Activated CD8-positive, alpha-beta memory T cell treated with anti-CD3 and anti-CD28 coated beads for 48 hours (primary cell): Measurements from ENCODE around the gene MPV17L2.
"Not testable (repeated sequence)": the region's sequence is repeated elsewhere in the genome, so short reads cannot be mapped to it uniquely, and the experiment has no call there.

Source experiments
- DNase-seq, 3 experiments: peaks; one replicate each; pipeline ENCODE4 v3.0.0-alpha.2; 2020; ENCODE audit warnings: low read depth in 2 of 3, low spot score in 2 of 3

MPV17L2 gene

GRCh38 chr19:18192673-18193387 is at the start of gene MPV17L2:
Gene MPV17L2, plus strand, starts transcription at chr19:18193218. Its CDS starts 64 bp downstream, at chr19:18193282.
- peak; percentile 86 to 97 (median 91) for DNase-seq

GRCh38 chr19:18143902-18144301 is 49.1 kb upstream of the MPV17L2 start:
- no peak for DNase-seq

- DNase-seq = no peak
Measured at GRCh38 chr19:18144361-18144760, 48.7 kb upstream of the MPV17L2 start.

GRCh38 chr19:18144906-18145305 is 48.1 kb upstream of the MPV17L2 start:
- no peak for DNase-seq

- DNase-seq = no peak
Measured at GRCh38 chr19:18145391-18145999, 47.5 kb upstream of the MPV17L2 start.

DNA sequence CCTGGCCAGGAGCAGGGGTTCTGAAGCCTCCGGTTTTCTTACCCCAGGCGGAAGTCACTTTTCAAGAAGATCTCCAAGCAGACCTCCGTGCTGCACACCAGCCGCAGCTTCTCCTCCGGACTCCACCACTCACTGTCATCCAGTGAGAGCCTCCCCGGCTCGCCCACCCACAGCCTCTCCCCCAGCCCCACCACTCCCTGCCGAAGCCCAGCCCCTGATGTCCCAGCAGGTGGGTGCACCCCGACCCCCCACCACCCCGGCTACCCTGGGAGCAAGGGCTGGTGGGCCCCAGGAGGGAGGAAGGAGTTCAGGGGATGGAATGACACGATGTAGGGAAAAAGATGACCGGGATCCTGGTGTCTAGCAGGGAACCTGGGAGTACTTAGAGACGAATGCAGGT is 45.6 kb upstream of the MPV17L2 start:
- no peak for DNase-seq

DNA sequence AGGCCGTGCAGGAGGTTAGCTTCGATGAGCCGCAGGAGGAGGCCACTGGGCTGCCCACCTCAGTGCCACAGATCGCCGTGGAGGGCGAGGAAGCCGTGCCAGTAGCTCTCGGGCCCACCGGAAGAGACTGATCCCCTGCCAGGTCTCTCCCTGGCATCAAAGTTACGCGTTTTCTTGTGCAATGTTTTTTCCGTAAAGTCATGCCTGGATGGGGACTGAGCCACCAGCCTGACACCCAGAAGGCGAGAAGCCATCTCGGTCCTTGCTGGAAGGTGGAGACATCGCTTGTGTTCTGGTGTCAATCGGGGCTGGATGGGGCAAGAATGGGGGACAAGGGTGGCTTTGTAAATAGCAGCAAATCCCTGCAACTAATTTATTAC is 43.4 kb upstream of the MPV17L2 start:
- no peak for DNase-seq

DNA sequence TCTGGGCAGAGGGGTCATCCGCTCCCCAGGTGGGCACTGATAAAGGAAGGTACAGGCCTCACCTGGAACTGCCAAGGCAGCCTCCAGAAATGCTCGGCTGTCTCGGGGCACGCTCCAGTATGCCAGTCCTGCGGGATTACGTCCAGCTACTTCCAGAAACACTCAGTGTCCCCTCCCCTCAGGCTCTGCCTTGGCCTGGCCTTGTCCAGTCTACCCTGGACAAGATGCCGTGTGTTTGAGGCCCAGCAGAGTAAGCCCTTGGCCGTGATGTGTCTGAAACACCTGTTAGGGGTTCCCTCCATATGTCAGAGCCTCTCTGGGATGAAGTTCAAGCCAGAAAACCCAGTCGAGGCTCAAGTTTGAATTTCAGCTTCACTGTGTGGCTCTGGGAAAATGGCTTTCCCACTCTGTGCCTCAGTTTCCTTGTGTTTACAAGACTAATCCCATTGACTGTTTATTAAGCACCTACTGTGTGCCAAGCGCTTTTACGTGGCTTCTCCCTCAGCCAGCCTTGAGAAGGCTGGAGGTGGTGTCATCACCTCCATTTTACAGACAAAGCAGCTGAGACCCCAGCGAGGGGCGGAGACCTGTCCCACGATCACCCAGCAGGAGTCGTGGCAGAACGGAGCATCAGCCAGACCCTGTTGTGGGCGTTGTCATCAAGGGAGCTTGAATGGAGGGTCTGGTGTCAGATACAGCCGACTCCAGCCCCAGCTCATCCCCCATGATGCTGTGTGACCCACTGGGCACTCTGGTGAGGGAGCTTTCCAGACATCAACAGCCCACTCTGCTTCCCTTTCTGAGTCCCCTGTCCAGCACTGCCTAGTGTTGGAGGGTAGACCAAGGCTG is 42.0 kb upstream of the MPV17L2 start:
- no peak for DNase-seq

DNA sequence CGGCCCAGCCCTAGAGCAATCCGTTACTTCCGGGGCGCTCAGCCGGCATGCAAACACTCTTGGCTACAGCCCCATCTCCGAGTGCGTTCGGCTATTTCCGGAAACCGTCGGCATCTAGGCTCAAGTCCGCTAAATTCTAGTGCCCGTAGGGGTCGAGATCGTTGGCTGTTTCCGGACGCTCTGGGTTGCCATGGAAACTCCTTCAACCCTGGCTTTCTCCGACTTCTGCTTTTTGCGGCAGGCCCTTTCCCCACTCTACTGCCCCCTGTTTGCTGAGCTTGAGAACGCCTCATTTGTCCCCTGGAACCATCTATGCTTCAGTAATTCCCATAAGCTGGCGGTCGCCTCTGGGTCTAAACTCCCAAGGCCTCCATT is 40.6 kb upstream of the MPV17L2 start:
- DNase-seq = peak; percentile 89 to 99 (median 97)

DNA sequence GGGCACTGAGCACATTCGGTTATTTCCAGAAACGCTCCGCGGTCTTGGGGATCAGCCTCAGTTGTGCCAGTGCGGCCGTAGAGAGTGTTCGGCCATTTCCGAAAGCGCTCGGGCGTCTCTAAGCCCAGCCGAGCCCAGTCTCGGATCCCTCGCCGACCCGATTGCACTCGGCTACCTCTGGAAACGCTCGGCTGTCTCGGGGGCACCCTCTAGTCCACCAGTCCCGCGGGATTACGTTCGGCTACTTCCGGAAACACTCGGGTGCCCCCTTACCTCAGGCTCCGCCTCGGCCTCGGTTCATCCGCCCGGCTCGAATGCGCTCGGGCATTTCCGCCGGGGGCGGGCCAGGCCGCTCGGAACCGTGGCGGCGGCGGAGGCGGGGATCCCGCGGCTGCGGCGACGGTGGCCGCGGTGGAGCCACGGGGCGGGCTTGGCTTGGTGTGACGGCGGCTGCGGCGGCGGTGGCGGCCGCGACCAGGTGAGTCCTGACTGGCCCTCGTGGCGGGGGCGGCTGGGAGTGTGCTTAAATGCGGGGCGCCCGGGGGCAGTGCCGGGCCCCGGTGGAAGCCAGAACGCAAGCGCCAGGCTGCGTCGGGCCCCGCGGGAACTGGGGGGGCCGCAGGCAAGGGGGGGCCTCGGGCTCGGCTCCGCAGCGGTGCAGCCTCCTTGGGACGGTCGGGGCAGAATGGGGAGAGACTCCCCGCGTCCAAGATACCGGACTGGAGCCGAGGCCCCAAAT is 40.0 kb upstream of the MPV17L2 start, which contains the start of gene PIK3R2:
PIK3R2 (plus strand) TSS at position 347 of the 739 bp plus-strand sequence. CDS start 2,717 bp downstream, outside the sequence.
- peak; percentile 98 to 99 (median 98) for DNase-seq

- DNase-seq = no peak
Measured at GRCh38 chr19:18153556-18154134, 39.4 kb upstream of the MPV17L2 start.

GRCh38 chr19:18155095-18156087 is 37.6 kb upstream of the MPV17L2 start:
- DNase-seq = no peak

DNA sequence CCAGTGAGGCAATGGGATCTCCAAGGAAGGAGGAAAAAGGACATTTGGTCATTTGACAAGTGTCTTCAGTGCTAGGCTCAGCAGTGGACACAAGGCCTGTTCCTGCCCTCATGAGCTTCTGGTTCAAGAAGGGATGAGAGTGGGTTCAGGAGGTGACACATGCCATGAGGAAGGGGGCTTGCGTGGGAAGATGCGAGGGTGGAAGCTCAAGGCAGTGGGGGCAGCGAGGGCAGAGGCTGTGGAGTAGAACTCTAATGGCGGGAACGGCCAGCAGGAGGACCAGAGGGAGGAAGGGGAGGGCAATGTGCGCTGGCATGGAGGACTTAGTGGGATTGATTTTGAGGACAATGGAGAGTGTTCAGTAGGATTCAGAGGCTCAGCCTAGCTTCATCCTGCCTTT is 36.8 kb upstream of the MPV17L2 start:
- no peak for DNase-seq

DNA sequence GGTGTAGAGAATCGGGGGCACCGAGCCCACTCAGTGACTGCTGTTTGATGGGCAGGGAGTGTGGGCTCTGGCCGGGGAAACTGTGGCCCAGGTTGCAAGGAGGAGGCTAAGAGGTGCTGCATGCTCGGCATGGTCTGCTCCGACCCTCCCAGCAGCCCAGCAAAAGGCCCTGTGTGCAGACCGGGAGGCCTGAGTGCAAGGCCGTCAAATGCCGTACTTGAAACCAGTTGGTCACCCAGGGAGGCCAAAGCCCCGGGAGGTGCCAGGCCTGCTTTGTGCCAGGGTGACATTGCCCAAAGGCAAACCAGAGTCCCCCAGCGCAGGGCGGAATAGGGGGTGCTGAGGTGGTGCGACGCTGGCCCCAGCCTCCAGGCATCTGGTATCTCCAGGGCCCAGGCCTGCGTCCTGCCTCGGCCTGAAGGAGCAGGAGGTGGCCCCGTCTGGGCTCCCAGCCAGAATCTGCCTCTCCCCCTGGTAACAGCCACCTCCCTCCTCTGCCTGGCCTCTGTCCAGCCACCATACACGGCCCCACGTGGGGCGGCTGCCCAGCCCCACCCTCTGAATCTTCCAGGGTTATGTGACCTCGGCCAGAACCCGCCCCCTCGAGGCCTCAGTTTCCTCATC is 36.1 kb upstream of the MPV17L2 start:
- DNase-seq = no peak

DNA sequence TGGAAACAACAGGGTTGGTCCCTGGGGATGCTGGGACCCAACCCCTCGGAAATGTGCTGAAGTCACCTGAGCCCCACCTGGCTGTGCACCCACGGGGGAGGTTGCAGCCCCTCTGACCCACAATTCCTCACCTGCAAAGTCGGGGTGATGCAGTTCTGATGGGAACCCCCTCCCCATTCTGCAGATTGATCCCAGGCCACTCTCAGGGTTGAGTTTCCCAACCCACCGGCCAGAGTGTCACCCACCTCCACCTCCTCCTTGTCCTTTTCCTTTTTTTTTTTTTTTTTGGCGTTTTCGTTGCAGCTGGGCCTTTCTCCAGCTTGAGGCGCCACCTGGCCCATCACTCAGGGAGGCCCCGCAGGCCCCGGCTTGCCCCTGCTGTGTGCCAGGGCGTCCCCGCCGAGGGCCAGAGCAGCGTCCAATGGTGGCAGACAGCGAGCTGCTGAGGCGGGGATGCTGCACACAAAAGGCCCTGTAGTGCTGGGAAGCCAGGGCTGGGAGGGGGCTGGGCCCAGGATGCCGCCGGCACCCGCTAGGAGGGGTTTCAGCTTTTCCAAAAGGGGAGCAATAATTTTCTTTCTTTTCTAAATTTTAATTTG is 35.5 kb upstream of the MPV17L2 start:
- no peak for DNase-seq

- DNase-seq = no peak
Measured at GRCh38 chr19:18158467-18158866, 34.6 kb upstream of the MPV17L2 start.

DNA sequence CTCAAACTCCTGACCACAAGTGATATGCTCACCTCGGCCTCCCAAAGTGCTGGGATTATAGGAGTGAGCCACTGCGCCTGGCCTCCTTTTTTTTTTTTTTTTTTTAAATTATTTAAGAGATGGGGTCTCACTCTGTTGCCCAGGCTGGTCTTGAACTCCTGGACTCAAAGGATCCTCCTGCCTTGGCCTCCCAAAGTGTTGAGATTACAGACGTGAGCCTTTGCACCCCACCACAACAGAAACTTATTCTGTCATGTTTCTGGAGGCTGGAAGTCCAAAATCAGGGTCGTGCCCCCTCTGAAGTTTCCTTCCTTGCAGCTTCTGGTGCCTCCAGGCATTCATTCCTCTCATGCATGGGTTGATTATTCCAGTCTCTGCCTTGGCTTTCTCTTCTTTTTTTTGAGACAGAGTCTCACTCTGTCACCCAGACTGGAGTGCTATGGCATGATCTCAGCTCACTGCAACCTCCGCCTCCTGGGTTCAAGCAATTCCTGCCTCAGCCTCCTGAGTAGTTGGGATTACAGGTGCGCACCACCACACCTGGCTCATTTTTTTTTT is 33.9 kb upstream of the MPV17L2 start:
- not testable (repeated sequence) for DNase-seq

GRCh38 chr19:18159810-18160209 is 33.2 kb upstream of the MPV17L2 start:
- DNase-seq = no peak
